GM15510 (cell line): Measurements from ENCODE around the gene SLC22A14.

ENCODE experiments used
- POLR2A ChIP-seq: IDR thresholded peaks from 3 replicates; pipeline ENCODE4 v1.6.1; 2011; ENCODE audit warnings: borderline replicate concordance; ENCODE audit not compliant: insufficient read length; ENCODE audit errors: extremely low read depth

SLC22A14 gene

DNA sequence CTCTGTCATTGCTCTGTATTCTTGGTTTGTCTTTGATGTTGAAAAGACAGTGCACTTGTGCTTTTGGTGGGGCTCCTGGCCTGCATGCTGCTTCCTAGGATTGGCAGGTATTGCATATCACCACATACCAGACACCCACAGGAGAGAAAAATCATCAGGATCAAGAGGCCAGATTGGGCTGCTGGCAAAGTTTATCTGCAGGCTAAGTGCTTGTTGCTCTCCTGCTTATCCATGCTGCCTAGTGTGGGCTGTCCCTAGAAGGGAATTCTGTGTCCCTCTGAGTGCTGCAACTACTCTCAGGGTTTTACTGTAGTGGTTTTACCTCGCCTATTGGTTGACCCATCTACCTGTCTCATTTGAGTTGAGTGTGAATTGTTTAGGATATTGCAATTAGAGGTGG is 17.3 kb upstream of the SLC22A14 start:
- no peak for TF ChIP-seq POLR2A

DNA sequence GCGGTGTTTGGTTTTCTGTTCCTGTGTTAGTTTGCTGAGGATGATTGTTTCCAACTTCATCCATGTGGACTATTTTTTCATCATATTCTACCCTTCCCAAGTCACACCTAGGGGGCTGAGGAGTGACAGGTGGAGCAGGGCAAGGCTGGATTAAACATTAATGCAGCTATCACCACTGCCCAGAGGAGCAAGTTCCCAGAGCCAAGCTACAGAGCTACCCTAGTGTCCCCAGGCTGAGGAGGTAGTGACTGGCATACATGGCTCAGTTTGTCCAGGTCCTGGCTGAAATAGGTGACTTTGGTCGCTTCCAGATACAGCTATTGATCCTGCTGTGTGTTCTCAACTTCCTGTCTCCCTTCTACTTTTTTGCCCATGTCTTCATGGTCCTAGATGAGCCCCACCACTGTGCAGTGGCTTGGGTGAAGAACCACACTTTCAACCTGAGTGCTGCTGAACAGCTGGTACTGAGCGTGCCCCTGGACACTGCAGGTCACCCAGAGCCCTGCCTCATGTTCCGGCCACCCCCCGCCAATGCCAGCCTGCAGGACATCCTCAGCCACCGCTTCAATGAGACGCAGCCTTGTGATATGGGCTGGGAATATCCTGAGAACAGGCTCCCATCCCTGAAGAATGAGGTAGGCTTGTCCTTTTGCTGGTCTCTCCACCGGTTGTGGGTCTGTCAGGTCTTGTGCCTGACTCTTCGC is 16.3 kb upstream of the SLC22A14 start, which contains the start of gene SLC22A13:
Gene SLC22A13 (plus strand): TSS at position 209 of the 704 bp plus-strand sequence. CDS start 49 bp downstream, at position 258.
- TF ChIP-seq POLR2A = no peak

DNA sequence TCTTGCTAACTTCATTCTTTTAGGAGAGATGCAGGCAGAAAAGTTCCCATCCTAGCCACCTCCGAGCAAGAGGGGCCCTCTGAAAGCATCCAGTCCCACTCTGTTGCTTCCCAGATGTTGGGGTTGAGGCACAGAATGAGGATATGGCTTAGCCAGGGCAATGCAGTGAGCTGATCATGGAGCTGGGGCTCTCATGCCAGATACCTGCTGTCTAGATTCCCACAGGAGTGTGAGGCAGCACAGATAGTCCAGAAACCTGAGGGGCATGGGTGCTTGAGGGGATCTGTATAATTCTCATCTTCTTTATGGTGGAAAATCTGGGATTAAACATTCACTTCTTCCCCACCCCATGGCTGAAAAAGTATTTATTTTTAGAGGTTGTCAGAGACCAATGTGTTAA is 15.3 kb upstream of the SLC22A14 start:
- TF ChIP-seq POLR2A = no peak

DNA sequence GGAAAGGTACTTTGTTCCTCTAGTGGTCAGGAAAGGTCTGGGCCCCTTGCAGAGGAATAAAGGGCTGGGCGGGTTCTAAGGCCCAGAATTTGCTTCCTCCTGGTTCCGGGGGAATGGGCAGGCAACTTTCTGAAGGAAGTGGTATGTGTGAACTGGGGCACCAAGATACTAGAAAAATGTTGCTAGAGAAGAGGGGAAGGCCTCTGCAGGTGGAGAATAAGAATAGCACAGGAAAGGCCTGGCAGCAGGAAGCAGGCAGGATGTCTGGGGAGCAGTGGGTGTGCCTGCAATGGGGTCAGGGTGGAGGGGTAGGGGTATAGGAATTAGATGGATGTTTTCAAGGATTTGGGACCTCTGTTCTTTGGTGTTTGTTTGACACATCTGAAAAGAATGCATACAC is 14.4 kb upstream of the SLC22A14 start:
- no peak for TF ChIP-seq POLR2A

DNA sequence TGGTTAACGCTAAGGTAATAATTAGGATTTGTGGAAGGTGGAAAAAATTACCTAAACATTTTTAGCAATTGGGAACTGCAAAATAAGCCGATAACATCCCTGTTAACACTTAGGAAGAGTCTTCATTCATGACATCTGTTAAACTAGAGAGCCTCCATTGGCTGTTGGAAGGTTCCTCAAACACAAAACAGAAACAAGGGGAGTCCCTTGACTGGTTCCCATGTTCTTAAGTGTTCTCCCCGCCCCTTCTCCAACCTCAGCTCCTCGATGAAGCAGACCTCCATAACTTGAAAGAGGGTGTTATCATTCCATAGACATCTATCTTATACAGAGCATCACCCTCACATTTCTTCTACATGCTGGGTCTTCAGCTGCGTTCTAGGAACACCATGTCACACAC is 14.0 kb upstream of the SLC22A14 start:
- no peak for TF ChIP-seq POLR2A

DNA sequence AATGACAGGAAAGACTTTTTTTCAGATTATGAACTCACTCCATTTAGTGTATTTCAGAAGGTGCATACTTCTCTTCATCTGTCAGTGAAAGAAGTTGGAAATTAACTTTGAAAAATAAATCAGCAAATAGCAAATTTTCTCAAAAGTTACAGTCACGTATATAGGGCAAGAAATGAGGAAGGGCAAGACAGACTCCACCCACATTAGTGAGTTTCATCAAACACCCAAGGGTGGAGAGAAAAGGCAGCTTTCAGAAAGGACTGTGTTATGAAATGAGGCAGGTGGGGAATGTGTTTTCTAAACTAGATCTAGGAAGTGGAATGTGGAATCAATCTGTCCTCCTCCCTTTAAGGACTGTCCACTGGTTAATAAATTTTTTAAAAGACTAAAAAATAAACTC is 13.6 kb upstream of the SLC22A14 start:
- TF ChIP-seq POLR2A = no peak

DNA sequence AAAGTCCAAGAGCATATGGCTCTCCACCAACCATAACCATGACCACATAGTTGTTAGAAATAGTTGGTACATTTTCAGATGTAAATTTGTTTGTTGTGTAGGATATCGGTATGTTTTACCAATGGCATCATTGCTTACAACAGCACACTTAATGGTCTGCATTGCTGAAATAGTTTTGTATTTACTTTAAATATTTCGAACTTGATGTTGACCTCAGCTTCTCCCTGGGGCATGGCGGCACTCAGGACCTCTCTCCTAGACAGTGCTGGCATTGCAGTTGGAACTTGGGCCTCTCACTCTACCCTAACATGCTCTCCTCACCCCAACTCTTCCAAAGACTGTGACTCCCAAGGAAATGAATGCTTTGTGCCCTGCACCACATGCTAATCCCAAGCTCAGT is 11.5 kb upstream of the SLC22A14 start:
- no peak for TF ChIP-seq POLR2A

DNA sequence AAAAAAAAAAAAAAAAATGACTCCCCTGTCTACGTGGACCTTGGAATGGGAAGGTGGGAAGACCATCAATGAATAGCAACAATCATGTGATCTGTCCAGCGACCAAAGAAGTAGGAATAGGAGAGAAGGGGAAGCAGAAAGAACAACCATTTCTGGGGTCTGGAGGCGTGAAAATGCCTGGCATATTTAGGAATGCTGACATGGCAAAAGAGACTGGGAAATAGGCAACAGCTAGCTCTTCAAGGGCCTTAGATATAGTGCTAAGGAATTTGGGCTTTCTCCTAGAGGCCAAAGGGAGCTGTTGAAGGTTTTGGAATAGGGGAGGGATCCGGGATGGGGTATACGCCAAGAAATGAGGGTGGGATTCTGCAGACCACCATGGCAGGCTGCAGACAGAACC is 10.5 kb upstream of the SLC22A14 start:
- no peak for TF ChIP-seq POLR2A

DNA sequence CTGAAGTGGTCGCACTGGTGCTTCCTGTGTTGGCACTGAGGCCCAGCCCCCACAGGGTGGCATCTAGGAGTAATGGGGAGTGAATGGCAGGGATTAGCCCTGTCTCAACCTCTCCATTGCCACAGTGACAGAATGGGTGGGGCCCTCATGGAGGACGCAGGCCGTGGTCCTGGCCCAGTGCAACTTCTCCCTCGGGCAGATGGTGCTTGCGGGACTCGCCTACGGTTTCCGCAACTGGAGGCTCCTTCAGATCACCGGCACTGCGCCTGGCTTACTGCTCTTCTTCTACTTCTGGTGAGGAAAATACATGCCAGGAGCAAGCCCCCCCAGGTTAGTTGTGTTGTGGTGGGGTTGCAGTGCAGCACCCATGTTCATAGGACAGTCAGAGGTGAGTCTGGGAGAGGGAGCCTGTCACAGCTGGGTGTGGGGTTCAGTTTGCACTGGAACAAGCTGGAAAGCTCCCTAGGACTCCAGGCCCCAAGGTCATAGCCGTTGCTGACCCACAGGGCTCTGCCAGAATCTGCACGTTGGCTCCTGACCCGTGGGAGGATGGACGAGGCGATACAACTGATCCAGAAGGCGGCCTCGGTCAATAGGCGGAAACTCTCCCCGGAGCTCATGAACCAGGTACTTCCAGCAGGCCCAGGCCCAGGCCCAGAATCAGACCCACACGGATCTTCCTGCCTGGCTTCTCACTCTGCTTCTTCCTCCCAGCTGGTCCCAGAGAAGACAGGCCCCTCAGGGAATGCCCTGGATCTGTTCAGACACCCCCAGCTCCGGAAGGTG is 7.0 kb upstream of the SLC22A14 start:
- no peak for TF ChIP-seq POLR2A

DNA sequence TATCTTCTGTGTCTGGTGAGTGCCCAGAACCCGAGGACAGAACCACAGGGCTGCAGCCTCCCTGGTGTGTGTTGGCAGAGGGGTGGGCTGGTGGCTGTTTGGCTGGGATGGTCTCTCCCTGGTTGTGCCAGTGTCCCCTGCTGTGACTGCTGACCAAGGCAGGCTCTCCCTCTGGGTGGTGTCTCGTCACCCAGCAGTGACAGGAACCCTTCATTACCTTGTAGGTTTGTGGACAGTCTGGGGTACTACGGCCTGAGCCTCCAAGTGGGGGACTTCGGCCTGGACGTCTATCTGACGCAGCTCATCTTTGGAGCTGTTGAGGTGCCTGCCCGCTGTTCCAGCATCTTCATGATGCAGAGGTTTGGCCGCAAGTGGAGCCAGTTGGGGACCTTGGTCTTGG is 6.4 kb upstream of the SLC22A14 start:
- TF ChIP-seq POLR2A = no peak

DNA sequence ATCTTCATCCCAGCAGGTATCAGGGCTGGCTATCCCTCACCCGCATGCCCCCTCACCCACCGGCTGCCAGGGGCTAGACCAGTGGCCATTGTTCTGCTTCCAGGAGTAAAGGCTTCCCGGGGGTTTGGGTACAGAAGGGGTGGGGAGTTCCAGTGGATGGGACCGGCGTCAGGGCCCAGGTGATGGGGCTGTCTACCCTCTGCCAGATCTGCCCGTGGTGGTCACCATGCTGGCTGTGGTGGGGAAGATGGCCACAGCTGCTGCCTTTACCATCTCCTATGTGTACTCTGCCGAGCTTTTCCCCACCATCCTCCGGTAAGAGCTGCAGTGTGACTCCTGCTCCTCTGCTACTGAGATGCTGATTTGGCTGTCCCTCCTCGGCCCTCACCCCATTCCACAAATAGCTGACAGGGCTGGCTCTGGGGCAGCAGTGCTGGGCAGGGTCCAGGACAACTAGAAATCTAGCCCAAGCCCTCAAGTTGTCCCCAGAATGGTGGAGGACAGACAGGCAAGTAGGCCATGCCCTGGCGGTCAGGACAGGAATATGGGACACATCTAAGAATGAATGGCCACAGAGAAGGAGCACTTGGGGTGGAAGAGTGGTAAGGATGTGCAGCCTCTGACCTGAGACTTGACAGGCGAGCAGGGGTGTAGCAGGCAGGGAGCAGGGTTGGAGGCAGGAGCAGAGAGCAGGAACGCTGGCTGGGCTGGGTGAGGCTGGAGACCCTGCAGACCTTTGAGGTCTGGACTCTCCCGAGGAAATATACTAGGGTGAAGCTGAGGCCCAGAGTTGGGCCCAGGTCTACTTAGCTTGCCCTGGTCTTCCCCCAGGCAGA is 5.8 kb upstream of the SLC22A14 start:
- no peak for TF ChIP-seq POLR2A

DNA sequence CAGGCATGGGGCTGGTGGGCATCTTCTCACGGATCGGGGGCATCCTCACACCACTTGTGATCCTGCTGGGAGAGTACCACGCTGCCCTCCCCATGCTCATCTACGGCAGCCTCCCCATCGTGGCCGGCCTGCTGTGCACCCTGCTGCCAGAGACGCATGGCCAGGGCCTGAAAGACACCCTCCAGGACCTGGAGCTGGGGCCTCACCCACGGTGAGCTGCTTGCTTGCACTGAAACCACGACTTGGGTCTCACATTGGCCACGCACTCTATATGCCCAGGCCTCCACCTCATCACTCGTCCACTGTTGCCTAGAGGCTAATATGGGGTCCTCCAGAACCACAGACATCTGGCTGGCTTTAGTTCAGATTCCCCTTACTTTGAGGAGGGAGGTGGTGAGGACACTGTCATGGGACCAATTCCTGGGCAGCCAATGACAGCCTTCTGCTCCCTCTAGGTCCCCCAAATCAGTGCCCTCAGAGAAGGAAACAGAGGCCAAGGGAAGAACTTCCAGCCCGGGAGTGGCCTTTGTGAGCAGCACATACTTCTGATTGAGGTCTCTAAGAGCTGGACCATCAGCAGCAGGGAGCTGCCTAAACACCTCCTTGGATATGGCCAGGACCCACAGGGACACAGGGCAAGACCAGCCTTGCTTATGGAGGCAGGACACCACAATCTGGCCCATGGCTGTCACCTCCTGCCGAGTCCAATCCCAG is 5.0 kb upstream of the SLC22A14 start:
- TF ChIP-seq POLR2A = no peak

DNA sequence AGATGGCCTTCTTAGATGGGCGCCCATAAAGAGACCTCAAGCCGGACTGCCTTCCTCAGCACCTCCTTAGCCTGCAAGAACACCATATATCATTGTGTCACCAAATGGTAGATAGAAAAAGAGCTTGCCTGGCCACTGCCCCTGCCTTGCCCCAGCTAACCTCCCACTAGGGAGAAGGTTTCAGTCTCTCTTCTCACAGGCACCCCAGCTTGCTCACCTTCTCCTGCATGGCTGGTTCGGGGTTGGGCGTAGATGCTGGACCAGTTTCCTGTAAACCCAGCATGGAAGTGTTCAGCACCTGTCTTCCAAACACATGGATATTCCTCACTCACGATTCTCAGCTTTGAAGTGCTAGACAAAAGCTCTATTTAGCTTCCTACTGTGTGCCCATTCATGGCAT is 3.3 kb upstream of the SLC22A14 start:
- TF ChIP-seq POLR2A = no peak
